Mucosa of stomach (tissue), 1 donor: ENCODE results near the gene KRTAP10-6.
"Not testable (repeated sequence)": the region's sequence is repeated elsewhere in the genome, so short reads cannot be mapped to it uniquely, and the experiment has no call there.

ENCODE experiments used
- H3K27me3 ChIP-seq: one replicate; pipeline ENCODE4 v1.7.0; 2013; ENCODE audit warnings: mild to moderate bottlenecking, low read length; ENCODE audit not compliant: control insufficient read depth, insufficient read depth
- H3K36me3 ChIP-seq: one replicate; pipeline ENCODE4 v1.7.0; 2013; ENCODE audit warnings: low read length; ENCODE audit not compliant: control insufficient read depth, insufficient read depth
- H3K4me1 ChIP-seq: one replicate; pipeline ENCODE4 v1.7.0; 2013; ENCODE audit warnings: mild to moderate bottlenecking, low read length; ENCODE audit not compliant: control insufficient read depth, insufficient read depth
- H3K4me3 ChIP-seq: one replicate; pipeline ENCODE4 v1.7.0; 2013; ENCODE audit warnings: low read length
- H3K9ac ChIP-seq: one replicate; pipeline ENCODE4 v1.7.0; 2013; ENCODE audit warnings: mild to moderate bottlenecking, low read length, moderate library complexity
- H3K9me3 ChIP-seq: one replicate; pipeline ENCODE4 v1.7.0; 2013; ENCODE audit warnings: mild to moderate bottlenecking, low read length, moderate library complexity; ENCODE audit not compliant: control insufficient read depth
- donor health status: Pancreatic carcinoma.

The KRTAP10-6 gene

DNA sequence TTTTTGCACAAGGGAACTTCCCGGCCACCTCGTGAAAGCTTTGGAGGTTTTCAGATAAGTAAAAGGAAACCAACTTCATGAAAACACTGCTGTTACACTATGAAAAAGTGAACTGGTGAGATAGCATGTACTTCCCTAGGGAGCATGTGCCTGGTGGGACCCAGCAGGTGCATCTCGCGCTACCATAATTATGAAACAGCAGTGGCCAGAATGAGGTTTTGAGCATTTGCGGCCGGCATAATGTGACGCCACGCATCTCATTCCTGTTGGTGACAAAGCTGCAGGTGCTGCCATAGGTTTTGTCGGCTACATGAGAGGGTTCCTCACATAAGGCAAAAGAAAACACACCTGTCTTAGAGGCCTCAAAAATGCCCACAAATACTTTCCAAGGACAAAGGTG, 35.4 kb downstream of the KRTAP10-6 start:
- Histone ChIP-seq H3K4me1 (no peaks in the 10 kb centered on the region), H3K27me3 (peaks cover 8% of the 10 kb centered on the region), H3K4me3 (no peak overlapping the region), H3K9ac (no peak overlapping the region), H3K9me3 (no peaks in the 10 kb centered on the region), H3K36me3 (no peaks in the 10 kb centered on the region)

DNA sequence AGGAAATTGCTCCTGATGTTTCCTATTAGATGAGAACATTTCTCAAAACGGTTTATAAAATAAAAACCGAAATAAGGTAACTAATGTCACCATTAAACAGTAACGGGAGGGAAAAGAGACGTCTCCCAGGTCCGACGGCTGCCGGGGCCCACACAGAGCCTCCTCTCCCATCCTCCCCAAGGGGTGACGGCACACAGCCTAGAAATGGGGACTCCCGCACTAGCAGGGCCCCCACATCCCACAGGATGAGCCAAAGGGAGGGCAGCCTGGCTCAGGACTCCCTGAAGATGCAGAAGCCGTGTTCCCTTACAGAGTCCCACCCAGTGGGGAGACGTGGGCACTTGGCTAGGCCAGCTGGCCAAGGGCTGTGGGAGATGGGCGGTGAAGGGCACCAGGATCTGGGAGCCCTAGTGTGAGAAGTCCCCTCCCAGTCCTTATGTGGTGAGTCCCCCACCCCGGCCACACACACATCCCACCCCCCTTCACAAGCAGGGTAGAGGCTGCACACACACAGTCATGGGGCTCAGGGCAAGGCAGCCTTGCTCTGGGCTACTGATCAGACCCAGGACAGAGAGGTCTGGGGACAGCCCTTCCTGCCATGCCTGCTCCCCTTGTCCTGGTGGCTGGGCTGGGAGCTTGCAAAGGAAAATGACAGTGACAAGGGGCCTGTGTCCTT, 37.0 kb downstream of the KRTAP10-6 start:
- Histone ChIP-seq H3K4me3 (no peak overlapping the region), H3K9ac (no peak overlapping the region), H3K9me3 (no peaks in the 10 kb centered on the region), H3K27me3 (peaks cover 8% of the 10 kb centered on the region), H3K4me1 (no peaks in the 10 kb centered on the region), H3K36me3 (no peaks in the 10 kb centered on the region)

DNA sequence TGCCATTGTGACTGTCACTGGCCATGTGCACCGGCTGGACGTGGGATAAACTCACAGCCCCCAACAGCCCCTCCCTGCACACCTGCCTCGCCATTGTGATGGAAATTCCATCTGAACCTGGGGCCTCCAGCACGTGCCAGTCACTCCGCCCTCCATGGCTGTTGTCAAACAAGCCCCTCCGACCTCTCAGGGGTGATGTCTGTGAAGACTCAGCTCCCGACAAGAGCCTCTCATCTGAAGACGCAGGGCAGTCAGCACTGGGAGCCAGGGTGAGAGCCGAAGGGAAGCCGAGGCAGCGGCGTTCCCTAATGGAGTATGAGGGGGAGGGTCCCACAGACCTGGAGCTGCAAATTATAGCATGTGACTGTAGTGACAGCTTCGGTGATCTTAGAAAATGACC, 39.6 kb downstream of the KRTAP10-6 start:
- Histone ChIP-seq H3K9me3 (no peaks in the 10 kb centered on the region), H3K4me1 (peaks cover 5% of the 10 kb centered on the region), H3K36me3 (no peaks in the 10 kb centered on the region), H3K27me3 (peaks cover 7% of the 10 kb centered on the region), H3K9ac (no peak overlapping the region), H3K4me3 (no peak overlapping the region)

DNA sequence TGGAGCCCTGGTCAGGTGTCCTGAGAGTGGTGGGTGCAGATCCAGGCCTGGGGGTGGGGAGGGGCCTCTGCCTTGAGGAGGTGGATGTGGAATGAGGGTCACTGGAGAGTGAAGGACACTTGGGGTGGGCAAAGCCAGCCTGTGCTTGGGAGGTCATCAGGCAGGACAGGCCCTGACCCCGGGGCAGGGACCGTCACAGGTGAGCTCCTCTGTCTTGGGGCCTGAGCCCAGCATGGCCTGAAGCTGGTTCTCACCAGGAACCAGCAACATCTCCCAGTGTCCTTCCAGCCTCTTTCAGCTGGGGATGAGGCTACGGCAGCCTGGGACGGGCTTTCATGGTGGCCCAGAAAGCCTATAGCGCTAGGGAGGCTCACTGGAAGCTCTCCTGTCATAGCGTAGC, 40.2 kb downstream of the KRTAP10-6 start:
- peaks cover 5% of the 10 kb centered on the region for H3K4me1 ChIP-seq
- no peak overlapping the region for H3K4me3 ChIP-seq
- H3K36me3 ChIP-seq = no peaks in the 10 kb centered on the region
- peaks cover 4% of the 10 kb centered on the region for H3K27me3 ChIP-seq
- no peak overlapping the region for H3K9ac ChIP-seq
- no peaks in the 10 kb centered on the region for H3K9me3 ChIP-seq

DNA sequence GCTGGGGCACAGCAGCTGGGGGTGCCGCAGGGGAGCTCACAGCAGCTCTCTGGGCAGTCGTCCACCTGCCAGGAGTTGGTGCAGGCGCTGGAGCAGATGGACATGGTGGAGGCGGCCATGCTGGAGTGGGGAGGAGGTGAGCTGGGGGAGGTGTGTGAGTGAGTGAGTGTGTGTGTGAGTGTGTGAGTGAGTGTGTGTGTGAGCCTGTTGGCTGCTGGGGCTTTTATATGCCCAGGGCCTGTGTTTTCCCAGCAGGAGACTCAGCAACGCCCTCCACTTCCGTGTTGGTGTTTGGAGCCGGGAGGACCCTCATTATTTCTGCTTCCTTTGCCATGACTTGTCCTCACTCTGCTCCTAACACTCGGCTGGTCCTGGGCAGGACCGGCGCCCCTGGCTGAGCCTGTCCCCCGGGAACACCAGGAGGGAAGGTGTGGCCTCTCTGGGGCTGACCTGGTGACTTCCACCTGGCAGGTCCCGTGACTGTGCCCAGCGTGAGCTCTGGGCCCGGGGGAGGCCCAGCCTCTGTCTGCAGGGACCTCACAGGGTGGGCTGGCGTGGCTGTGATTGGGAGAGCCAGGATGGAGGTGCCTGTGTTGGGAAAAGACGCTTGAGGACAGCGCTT, 40.9 kb downstream of the KRTAP10-6 start, which contains the start of gene KRTAP10-2:
Gene KRTAP10-2 (minus strand): TSS at position 166 of the 622 bp plus-strand sequence. CDS start 47 bp downstream, at position 119.
- no peaks in the 10 kb centered on the region for H3K9me3 ChIP-seq
- peaks cover 5% of the 10 kb centered on the region for H3K4me1 ChIP-seq
- H3K4me3 ChIP-seq = no peak within 1 kb of the TSS
- no peaks in the 10 kb centered on the region for H3K27me3 ChIP-seq
- H3K9ac ChIP-seq = no peak within 1 kb of the TSS
- H3K36me3 ChIP-seq = no peaks in the 10 kb centered on the region

DNA sequence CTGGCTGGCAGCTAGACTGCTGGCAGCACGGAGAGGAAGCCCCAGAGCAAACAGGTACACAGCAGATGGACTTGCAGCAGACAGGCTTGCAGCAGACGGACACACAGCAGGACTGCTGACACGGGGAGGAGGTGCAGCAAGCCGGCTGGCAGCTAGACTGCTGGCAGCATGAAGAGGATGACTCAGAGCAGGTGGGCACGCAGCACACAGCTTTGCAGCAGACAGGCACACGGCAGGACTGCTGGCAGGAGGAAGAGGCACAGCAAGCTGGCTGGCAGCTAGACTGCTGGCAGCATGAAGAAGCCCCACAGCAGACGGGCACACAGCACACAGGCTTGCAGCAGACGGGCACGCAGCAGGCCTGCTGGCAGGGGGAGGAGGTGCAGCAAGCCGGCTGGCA, 41.5 kb downstream of the KRTAP10-6 start:
- Histone ChIP-seq H3K36me3 (no peaks in the 10 kb centered on the region), H3K4me3 (no peak overlapping the region), H3K27me3 (no peaks in the 10 kb centered on the region), H3K4me1 (peaks cover 5% of the 10 kb centered on the region), H3K9me3 (no peaks in the 10 kb centered on the region), H3K9ac (no peak overlapping the region)

DNA sequence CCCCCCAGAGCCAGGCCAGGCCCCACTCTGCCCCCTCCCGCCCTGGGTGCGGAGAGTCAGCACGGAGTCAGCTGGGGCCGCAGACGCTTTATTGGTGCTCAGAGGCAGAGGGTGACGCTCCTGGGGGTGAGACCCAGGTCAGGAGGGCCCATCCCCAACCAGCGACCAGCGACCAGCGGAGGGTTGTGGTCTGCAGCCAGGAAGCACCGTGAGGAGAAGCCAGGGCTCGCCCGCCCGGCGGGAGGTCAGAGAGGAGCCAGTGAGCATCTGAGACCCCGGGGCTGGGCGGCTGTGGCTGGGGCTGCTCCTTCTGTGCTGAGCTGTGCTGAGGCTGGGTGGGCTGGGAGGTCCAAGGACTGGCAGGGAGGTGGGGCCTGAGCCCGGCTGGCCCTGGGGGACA, 42.0 kb downstream of the KRTAP10-6 start:
- not testable (repeated sequence) for H3K36me3 ChIP-seq, H3K4me3 ChIP-seq, H3K9me3 ChIP-seq, H3K27me3 ChIP-seq, H3K4me1 ChIP-seq, H3K9ac ChIP-seq

DNA sequence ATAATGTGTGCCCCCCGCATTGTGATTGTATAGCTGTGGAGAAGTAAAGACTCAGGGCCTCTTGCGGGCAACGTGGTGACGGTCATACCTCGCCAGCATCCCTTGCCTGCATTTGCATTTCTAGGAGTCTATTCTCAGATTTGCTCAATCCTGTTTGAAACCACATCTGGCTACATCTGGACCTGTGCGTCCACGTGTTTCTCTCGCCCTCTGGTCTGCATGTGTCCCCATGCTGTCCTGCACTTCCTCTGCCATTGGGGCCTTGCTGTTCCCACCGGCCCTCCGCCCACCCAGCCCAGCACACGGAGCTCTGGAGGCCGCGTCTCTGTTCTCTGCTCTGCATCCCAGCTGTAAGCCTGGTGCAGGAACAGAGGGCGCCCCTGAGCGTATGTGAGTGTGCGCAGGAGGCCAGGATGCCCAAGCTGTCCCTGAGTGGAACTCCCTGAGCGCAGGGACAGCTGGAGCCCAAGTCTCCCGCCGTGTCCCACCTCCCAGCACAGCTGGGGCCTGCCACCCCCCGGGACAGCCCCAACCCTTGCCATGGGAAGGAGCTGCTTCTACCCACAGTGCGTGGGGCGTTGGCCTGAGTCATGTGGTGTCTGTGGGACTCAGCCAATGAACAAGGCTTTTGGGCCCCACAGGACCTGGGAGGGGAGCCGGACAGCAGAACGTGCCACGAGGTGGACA, 42.6 kb downstream of the KRTAP10-6 start:
- Histone ChIP-seq H3K4me3 (no peak overlapping the region), H3K9ac (no peak overlapping the region), H3K9me3 (no peaks in the 10 kb centered on the region), H3K4me1 (peaks cover 5% of the 10 kb centered on the region), H3K36me3 (no peaks in the 10 kb centered on the region), H3K27me3 (no peaks in the 10 kb centered on the region)

DNA sequence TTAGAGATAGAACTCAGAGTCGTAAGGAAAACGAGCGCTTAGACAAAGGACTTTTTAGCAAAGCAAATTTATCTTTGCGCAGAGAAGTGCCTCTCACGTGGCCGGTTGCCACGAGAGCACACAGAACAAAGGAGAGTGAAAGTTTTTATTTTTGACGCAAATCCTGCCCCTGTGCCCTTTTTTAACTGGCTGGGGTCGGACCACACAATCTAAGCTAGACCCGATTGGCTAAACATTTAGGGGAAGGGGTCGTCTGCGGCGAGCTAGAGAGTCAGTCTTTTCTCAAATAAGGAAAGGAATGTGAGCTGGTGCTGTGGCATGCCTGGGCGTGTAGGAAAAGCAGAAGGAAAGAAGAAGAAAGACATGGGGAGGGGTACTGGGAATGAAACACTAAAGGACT, 43.4 kb downstream of the KRTAP10-6 start:
- no peak overlapping the region for H3K4me3 ChIP-seq

DNA sequence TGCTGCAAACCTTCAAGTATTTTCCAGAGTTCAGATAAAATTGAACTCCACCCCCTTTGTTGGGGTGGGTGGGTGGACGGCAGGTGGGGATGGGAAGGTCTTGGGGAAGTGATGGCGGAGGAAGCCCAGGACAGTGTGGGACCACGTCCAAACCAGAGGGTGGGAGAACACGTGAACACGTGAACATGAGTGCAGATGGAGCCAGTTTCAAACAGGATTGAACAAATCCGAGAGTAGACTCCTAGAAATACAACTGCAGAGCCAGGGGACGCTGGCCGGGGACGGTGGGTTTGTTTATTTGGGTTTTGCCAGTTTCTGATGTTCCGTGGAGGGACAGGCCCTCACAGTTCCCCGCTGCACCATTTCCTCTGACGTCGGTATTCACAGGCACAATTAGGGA, 43.9 kb downstream of the KRTAP10-6 start:
- Histone ChIP-seq H3K9me3 (no peaks in the 10 kb centered on the region), H3K4me1 (peaks cover 5% of the 10 kb centered on the region), H3K9ac (no peak overlapping the region), H3K27me3 (no peaks in the 10 kb centered on the region), H3K36me3 (no peaks in the 10 kb centered on the region), H3K4me3 (no peak overlapping the region)

More for the DNA sequence above, 43.4 kb downstream of the KRTAP10-6 start:
- H3K9me3 ChIP-seq = no peaks in the 10 kb centered on the region
- peaks cover 5% of the 10 kb centered on the region for H3K4me1 ChIP-seq
- no peaks in the 10 kb centered on the region for H3K27me3 ChIP-seq
- no peaks in the 10 kb centered on the region for H3K36me3 ChIP-seq
- no peak overlapping the region for H3K9ac ChIP-seq

DNA sequence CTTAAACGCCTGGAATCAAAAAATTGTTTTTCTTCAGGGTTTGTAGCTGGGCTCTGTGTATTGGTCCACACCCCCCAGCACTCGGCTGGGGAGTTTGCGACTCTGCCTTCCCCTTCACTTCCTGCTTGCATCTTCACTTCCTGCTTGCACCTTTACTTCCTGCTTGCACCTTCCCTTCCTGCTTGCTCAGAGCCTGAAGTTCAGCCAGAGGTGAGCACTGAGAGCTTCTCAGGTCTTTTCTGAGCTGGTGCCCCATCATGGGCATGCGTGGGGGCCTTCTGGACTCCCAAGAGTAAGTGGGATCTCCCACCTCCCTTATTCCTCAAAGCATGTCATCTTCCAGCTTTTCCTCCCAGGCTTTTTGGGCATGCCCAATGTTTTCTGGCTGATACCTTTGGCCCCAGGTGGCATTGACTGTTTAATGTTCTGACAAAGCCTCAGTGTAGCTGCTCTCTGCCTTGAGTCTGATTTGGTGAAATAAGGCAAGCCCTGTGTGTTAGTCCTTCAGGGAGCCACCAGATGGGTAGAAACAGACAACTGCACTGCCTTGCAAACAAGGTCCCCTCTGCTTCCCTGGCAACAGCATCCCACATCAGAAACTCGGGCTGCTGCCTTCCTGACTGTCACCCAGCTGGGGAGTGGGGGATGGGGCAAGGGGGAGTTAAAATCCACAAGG, 44.5 kb downstream of the KRTAP10-6 start:
- H3K27me3 ChIP-seq = no peaks in the 10 kb centered on the region
- no peaks in the 10 kb centered on the region for H3K36me3 ChIP-seq
- peaks cover 5% of the 10 kb centered on the region for H3K4me1 ChIP-seq
- no peak overlapping the region for H3K9ac ChIP-seq
- H3K4me3 ChIP-seq = no peak overlapping the region
- H3K9me3 ChIP-seq = no peaks in the 10 kb centered on the region

DNA sequence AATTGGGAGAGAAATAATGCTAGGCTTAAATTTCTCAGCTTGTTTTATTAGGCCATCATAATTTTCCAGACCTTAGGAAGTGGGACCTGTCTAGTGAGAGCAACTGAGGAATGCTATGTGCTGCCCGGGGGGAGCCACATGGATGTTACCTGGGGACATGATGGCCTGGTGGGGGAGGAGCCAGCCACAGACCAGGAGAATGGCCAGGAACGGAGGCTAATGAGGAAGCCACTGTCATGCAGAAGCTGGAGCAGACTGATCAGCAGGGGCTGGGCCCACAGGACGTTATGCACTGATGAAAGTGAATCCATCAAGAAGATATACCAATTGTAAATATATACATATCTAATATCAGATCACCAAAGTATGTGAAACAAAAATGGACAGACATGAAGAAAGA, 47.7 kb downstream of the KRTAP10-6 start:
- no peak overlapping the region for H3K9ac ChIP-seq
- no peaks in the 10 kb centered on the region for H3K9me3 ChIP-seq
- no peak overlapping the region for H3K4me3 ChIP-seq
- no peaks in the 10 kb centered on the region for H3K27me3 ChIP-seq
- peaks cover 5% of the 10 kb centered on the region for H3K4me1 ChIP-seq
- H3K36me3 ChIP-seq = no peaks in the 10 kb centered on the region
